Mammary epithelial cell (primary cell): ENCODE measurements around the gene PLXNA4.

Experiments
- EZH2 ChIP-seq: IDR thresholded peaks from 2 replicates; pipeline ENCODE4 v1.6.1; 2012; ENCODE audit warnings: low read length, inconsistent platforms, borderline replicate concordance
- TF ChIP-seq, protein P1 (sequence below), 2 donors: IDR thresholded peaks in 1 of 2; conservative IDR thresholded peaks in 1 of 2; 2 replicates each; pipeline ENCODE4 v1.5.1; 2011 to 2012; ENCODE audit warnings: inconsistent platforms in 2 of 2, low read length in 2 of 2, mild to moderate bottlenecking in 2 of 2, control low read depth in 1 of 2, low read depth in 1 of 2; ENCODE audit not compliant: insufficient read depth in 1 of 2; ENCODE audit errors: extremely low read depth in 1 of 2

DNA sequence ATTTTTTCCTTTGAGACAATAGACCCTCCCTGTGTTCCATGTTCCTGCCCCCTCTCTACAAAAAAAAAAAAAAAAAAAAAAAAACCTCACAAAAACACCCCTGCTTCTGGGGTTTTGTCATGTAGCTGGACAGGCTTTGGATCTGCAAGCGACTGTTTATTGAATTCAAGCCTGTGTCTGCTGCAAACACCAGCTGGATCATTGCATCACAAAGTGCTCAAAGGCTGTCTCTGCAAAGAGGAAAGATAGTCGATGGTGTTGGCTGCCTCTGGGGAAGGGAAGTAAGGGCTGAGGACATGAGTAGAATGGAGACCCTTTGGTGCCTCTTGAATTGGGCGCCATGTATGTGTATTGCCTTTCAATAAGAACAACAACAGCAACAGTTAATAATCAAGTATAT lies 471.2 kb downstream of the PLXNA4 start:
- TF ChIP-seq, protein P1, sequence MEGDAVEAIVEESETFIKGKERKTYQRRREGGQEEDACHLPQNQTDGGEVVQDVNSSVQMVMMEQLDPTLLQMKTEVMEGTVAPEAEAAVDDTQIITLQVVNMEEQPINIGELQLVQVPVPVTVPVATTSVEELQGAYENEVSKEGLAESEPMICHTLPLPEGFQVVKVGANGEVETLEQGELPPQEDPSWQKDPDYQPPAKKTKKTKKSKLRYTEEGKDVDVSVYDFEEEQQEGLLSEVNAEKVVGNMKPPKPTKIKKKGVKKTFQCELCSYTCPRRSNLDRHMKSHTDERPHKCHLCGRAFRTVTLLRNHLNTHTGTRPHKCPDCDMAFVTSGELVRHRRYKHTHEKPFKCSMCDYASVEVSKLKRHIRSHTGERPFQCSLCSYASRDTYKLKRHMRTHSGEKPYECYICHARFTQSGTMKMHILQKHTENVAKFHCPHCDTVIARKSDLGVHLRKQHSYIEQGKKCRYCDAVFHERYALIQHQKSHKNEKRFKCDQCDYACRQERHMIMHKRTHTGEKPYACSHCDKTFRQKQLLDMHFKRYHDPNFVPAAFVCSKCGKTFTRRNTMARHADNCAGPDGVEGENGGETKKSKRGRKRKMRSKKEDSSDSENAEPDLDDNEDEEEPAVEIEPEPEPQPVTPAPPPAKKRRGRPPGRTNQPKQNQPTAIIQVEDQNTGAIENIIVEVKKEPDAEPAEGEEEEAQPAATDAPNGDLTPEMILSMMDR (conservative IDR thresholded peaks at IDR 0.05 in 1 of 2, IDR thresholded peaks at IDR 0.05 in 1 of 2; ENCODE audit: extremely low read depth in 1 of 2, insufficient read depth in 1 of 2, low read depth in 1 of 2, low read length in 2 of 2): no peak
- TF ChIP-seq EZH2: no peak
